Colonic mucosa (tissue), 4 donors: ENCODE data around the gene PUDP. TPM values are rescaled to one million over a fixed set of nuclear protein-coding genes. Genes with fewer than 3 reads are reported as not detected.
A peak's percentile ranks its signal among the peaks of the same experiment; 100 is the strongest.

ENCODE experiments used
- DNase-seq: peaks from one replicate; pipeline ENCODE4 v3.0.0-alpha.2; 2020
- H3K27ac ChIP-seq: fragments of 200-600 bp; one replicate; pipeline ENCODE4 v1.8.0; 2021
- H3K27me3 ChIP-seq: fragments of 200-600 bp; one replicate; pipeline ENCODE4 v1.8.0; 2021
- H3K36me3 ChIP-seq: fragments of 200-600 bp; one replicate; pipeline ENCODE4 v1.8.0; 2021
- H3K4me1 ChIP-seq: fragments of 200-600 bp; one replicate; pipeline ENCODE4 v1.8.0; 2021; ENCODE audit warnings: mild to moderate bottlenecking
- H3K4me3 ChIP-seq: fragments of 200-600 bp; one replicate; pipeline ENCODE4 v1.8.0; 2021
- H3K9ac ChIP-seq, 2 donors: one replicate each; pipeline ENCODE4 v1.7.0; 2013; ENCODE audit warnings: control low read depth in 2 of 2, low read depth in 2 of 2, low read length in 2 of 2
- H3K9me3 ChIP-seq: fragments of 200-600 bp; one replicate; pipeline ENCODE4 v1.8.0; 2021
- CTCF ChIP-seq: fragments of 200-600 bp; IDR thresholded peaks from one replicate; pipeline ENCODE4 v1.8.0; 2022; ENCODE audit warnings: antibody characterized with exemption, mild to moderate bottlenecking
- intact Hi-C: fragments of 100-400 bp; cut with DNase I; formaldehyde crosslinking; loops from one replicate; pipeline ENCODE4 v1.14.1; 2022
- total RNA-seq, 2 donors: library from RNA; stranded (reverse); fragmentation: NEBNext Ultra II Directional in 1 of 2; extraction: Animal tissue kit (Norgen Biotek cat#: 25700) in 1 of 2; gene quantifications; one replicate each; pipeline ENCODE4 v1.2.1, GENCODE V29; 2021
- donor health status: healthy.
- donor health status: DM: no; HTN: no; CAD: no.
- donor health status: DM: no; HTN: no; CAD: no.

Gene PUDP
- total RNA-seq, 2 donors from 2014 or later, result 55.1 to 62.4 TPM

- Histone ChIP-seq H3K36me3 (no peaks in the 10 kb centered on the region), H3K4me1 (peaks cover 12% of the 10 kb centered on the region), H3K4me3 (no peak overlapping the region), H3K27me3 (no peaks in the 10 kb centered on the region), H3K9me3 (no peaks in the 10 kb centered on the region), H3K9ac (peak overlapping the region in 1 of 2 donors; percentile 70), H3K27ac (peak overlapping the region; percentile 77)
- no peak for TF ChIP-seq CTCF
- intact Hi-C loops, result no loop called here
- no peak for DNase-seq
Observed at GRCh38 chrX:7131621-7132020, 16.3 kb downstream of the PUDP start.

- Histone ChIP-seq H3K4me3 (no peak overlapping the region), H3K27ac (no peak overlapping the region), H3K36me3 (no peaks in the 10 kb centered on the region), H3K9ac (no peak overlapping the region), H3K4me1 (no peaks in the 10 kb centered on the region), H3K9me3 (no peaks in the 10 kb centered on the region), H3K27me3 (no peaks in the 10 kb centered on the region)
- TF ChIP-seq CTCF, result no peak
- intact Hi-C loops, result no loop called here
- no peak for DNase-seq
Observed at GRCh38 chrX:7127056-7127455, 20.9 kb downstream of the PUDP start.

- Histone ChIP-seq H3K27ac (peak overlapping the region; percentile 45), H3K9me3 (no peaks in the 10 kb centered on the region), H3K9ac (no peak overlapping the region), H3K4me1 (peaks cover 11% of the 10 kb centered on the region), H3K36me3 (no peaks in the 10 kb centered on the region), H3K4me3 (no peak overlapping the region), H3K27me3 (no peaks in the 10 kb centered on the region)
- no peak for TF ChIP-seq CTCF
- intact Hi-C loops, result no loop called here
- DNase-seq, result no peak
Observed at GRCh38 chrX:7120878-7121219, 27.1 kb downstream of the PUDP start.

- H3K4me3 ChIP-seq, result no peak overlapping the region
Observed at GRCh38 chrX:7119950-7120877, 27.7 kb downstream of the PUDP start.

GRCh38 chrX:7117587-7117986, 30.4 kb downstream of the PUDP start:
- peaks cover 11% of the 10 kb centered on the region for H3K4me1 ChIP-seq
- no peaks in the 10 kb centered on the region for H3K9me3 ChIP-seq
- H3K27ac ChIP-seq, result no peak overlapping the region
- H3K4me3 ChIP-seq, result no peak overlapping the region
- H3K9ac ChIP-seq, result no peak overlapping the region
- no peak for TF ChIP-seq CTCF
- no peaks in the 10 kb centered on the region for H3K36me3 ChIP-seq
- H3K27me3 ChIP-seq, result no peaks in the 10 kb centered on the region
- no peak for DNase-seq
- intact Hi-C loops, result no loop called here

More at GRCh38 chrX:7119950-7120877, 27.7 kb downstream of the PUDP start:
- no peak overlapping the region for H3K9ac ChIP-seq
- no peak for DNase-seq
- no peaks in the 10 kb centered on the region for H3K27me3 ChIP-seq
- no peaks in the 10 kb centered on the region for H3K36me3 ChIP-seq
- intact Hi-C loops, result no loop called here
- peak overlapping the region; percentile 45 for H3K27ac ChIP-seq
- no peaks in the 10 kb centered on the region for H3K9me3 ChIP-seq
- H3K4me1 ChIP-seq, result peaks cover 11% of the 10 kb centered on the region
- no peak for TF ChIP-seq CTCF
